GM12878 (cell line): ENCODE results near the gene RAB44. TPM values are rescaled to one million over a fixed set of nuclear protein-coding genes. Genes with fewer than 3 reads are reported as not detected.

Experiments
- ATAC-seq: fragments of 200-7000 bp; cut with Tn5 transposase; 3 replicates; pipeline ENCODE4 v1.9.1; 2020; ENCODE audit warnings: mild to moderate bottlenecking, moderate library complexity
- BruUV-seq: library from RNA; stranded (reverse); fragments of 400-500 nt; replicated peaks from 2 replicates; lab custom pipeline; 2021; lab: Mats Ljungman, UMichigan
- CTCF ChIA-PET: fragments of 300-600 bp; sonication (Branson Sonifier 250); formaldehyde crosslinking; extraction: SDS; loops from one replicate; lab custom pipeline; 2021; ENCODE audit warnings: inconsistent platforms; lab: Yijun Ruan, JAX
- POLR2A ChIA-PET: fragments of 350-600 bp; formaldehyde crosslinking; extraction: SDS; loops from one replicate; lab custom pipeline; 2021; ENCODE audit warnings: inconsistent platforms; lab: Charles Lee
- RAD21 ChIA-PET: fragments of 300-600 bp; sonication (Branson Sonifier 250); formaldehyde crosslinking; loops from one replicate; lab custom pipeline; 2023; ENCODE audit warnings: antibody characterized with exemption; ENCODE audit not compliant: unreplicated experiment; lab: Charles Lee
- SMC1A ChIA-PET: fragments of 300-600 bp; sonication (Branson Sonifier 250); formaldehyde crosslinking; loops from one replicate; lab custom pipeline; 2023; ENCODE audit not compliant: unreplicated experiment, uncharacterized antibody; lab: Charles Lee
- DNase-seq: peaks from one replicate; pipeline ENCODE4 v3.0.0-alpha.2; 2011; ENCODE audit warnings: low read depth, low spot score
- FAIRE-seq: peaks from 3 replicates; lab custom pipeline; 2011; peaks lifted over from hg19 to GRCh38; lab: Jason Lieb, UNC
- H2AFZ ChIP-seq: 2 replicates; pipeline ENCODE4 v1.6.0; 2011; ENCODE audit warnings: low read depth, low read length, control low read depth; ENCODE audit not compliant: control insufficient read depth
- H3K27ac ChIP-seq: 2 replicates; pipeline ENCODE4 v1.5.1; 2011; ENCODE audit warnings: control low read depth; ENCODE audit not compliant: control insufficient read depth, insufficient read depth
- H3K27me3 ChIP-seq, 2 experiments: replicated peaks in 1 of 2; 2 replicates each; pipeline versions ENCODE4 v1.6.0 to v1.6.1; 2011; ENCODE audit warnings: low read length in 1 of 2; ENCODE audit not compliant: control insufficient read depth in 2 of 2, insufficient read depth in 2 of 2
- H3K36me3 ChIP-seq, 2 experiments: 2 replicates each; pipeline ENCODE4 v1.5.1; 2011; ENCODE audit warnings: low read length in 1 of 2; ENCODE audit not compliant: control insufficient read depth in 2 of 2, insufficient read depth in 2 of 2
- H3K4me1 ChIP-seq: 2 replicates; pipeline ENCODE4 v1.6.1; 2011; ENCODE audit warnings: mild to moderate bottlenecking, low read length, moderate library complexity, mixed read lengths; ENCODE audit not compliant: control insufficient read depth, insufficient read depth
- H3K4me2 ChIP-seq: 2 replicates; pipeline ENCODE4 v1.6.0; 2011; ENCODE audit warnings: control low read depth; ENCODE audit not compliant: control insufficient read depth, insufficient read depth
- H3K4me3 ChIP-seq: fragments of 200-600 bp; sonication (generic); 2 replicates; pipeline ENCODE4 v1.5.1; 2016
- H3K79me2 ChIP-seq: 2 replicates; pipeline ENCODE4 v1.6.0; 2011; ENCODE audit warnings: low read length; ENCODE audit not compliant: control insufficient read depth, insufficient read depth
- H3K9ac ChIP-seq: 2 replicates; pipeline ENCODE4 v1.8.0; 2011; ENCODE audit warnings: low read length, control low read depth, mixed read lengths; ENCODE audit not compliant: control insufficient read depth, insufficient read depth
- H3K9me3 ChIP-seq: replicated peaks from 3 replicates; pipeline ENCODE4 v1.5.1; 2011; ENCODE audit warnings: mild to moderate bottlenecking, low read length; ENCODE audit not compliant: control insufficient read depth, insufficient read depth
- H4K20me1 ChIP-seq: 2 replicates; pipeline ENCODE4 v1.6.0; 2011; ENCODE audit not compliant: control insufficient read depth, insufficient read depth
- CHD2 ChIP-seq: IDR thresholded peaks from 2 replicates; pipeline ENCODE4 v1.6.1; 2011; ENCODE audit warnings: low read depth, low read length, improper control_type of control experiment, borderline replicate concordance
- ESRRA ChIP-seq: IDR thresholded peaks from 2 replicates; pipeline ENCODE4 v1.6.1; 2012; ENCODE audit warnings: mild to moderate bottlenecking, low read length, improper control_type of control experiment
- GABPA ChIP-seq: IDR thresholded peaks from 2 replicates; pipeline ENCODE4 v1.6.1; 2014; ENCODE audit warnings: antibody characterized with exemption, low read depth, mild to moderate bottlenecking, inconsistent platforms
- IRF3 ChIP-seq: fragments of 450-650 bp; IDR thresholded peaks from 2 replicates; pipeline ENCODE4 v1.6.1; 2014; ENCODE audit warnings: mild to moderate bottlenecking
- MXI1 ChIP-seq: fragments of 150-350 bp; IDR thresholded peaks from 2 replicates; pipeline ENCODE4 v1.6.1; 2011; ENCODE audit warnings: low read depth, mild to moderate bottlenecking, inconsistent platforms, low read length, improper control_type of control experiment
- POLR2AphosphoS2 ChIP-seq: IDR thresholded peaks from 2 replicates; pipeline ENCODE4 v1.6.1; 2011; ENCODE audit warnings: low read depth, mild to moderate bottlenecking, low read length, improper control_type of control experiment, moderate library complexity
- RB1 ChIP-seq: fragments of 450-650 bp; formaldehyde crosslinking; IDR thresholded peaks from 2 replicates; pipeline ENCODE4 v1.6.1; 2017; ENCODE audit warnings: mild to moderate bottlenecking, borderline replicate concordance
- RFX5 ChIP-seq: IDR thresholded peaks from 2 replicates; pipeline ENCODE4 v1.6.1; 2011; ENCODE audit warnings: low read depth, low read length, improper control_type of control experiment
- RUNX3 ChIP-seq: IDR thresholded peaks from 2 replicates; pipeline ENCODE4 v1.6.1; 2012; ENCODE audit warnings: low read length, inconsistent platforms
- SIX5 ChIP-seq: IDR thresholded peaks from 2 replicates; pipeline ENCODE4 v1.6.1; 2011; ENCODE audit warnings: mild to moderate bottlenecking, low read depth, low read length, moderate library complexity; ENCODE audit not compliant: severe bottlenecking
- SMARCA5 ChIP-seq: fragments of 450-650 bp; IDR thresholded peaks from 2 replicates; pipeline ENCODE4 v1.6.1; 2017; ENCODE audit warnings: mild to moderate bottlenecking
- SPI1 ChIP-seq: IDR thresholded peaks from 2 replicates; pipeline ENCODE4 v1.6.1; 2011; ENCODE audit warnings: low read depth, mild to moderate bottlenecking, low read length, moderate library complexity, borderline replicate concordance; ENCODE audit not compliant: insufficient read depth
- SRF ChIP-seq, 2 experiments: IDR thresholded peaks; 2 replicates each; pipeline ENCODE4 v1.6.1; 2011; ENCODE audit warnings: low read depth in 2 of 2, low read length in 2 of 2, mild to moderate bottlenecking in 1 of 2, moderate library complexity in 1 of 2
- SUZ12 ChIP-seq: fragments of 200-600 bp; sonication (generic); IDR thresholded peaks from one replicate; pipeline ENCODE4 v1.6.1; 2018; ENCODE audit warnings: antibody characterized with exemption, mild to moderate bottlenecking; ENCODE audit not compliant: unreplicated experiment
- TBL1XR1 ChIP-seq: IDR thresholded peaks from 2 replicates; pipeline ENCODE4 v1.6.1; 2012; ENCODE audit warnings: low read depth, low read length, improper control_type of control experiment
- WRNIP1 ChIP-seq: IDR thresholded peaks from 2 replicates; pipeline ENCODE4 v1.6.1; 2011; ENCODE audit warnings: low read depth, low read length, improper control_type of control experiment, borderline replicate concordance
- ZNF207 ChIP-seq: fragments of 450-650 bp; IDR thresholded peaks from 2 replicates; pipeline ENCODE4 v1.6.1; 2014; ENCODE audit warnings: antibody characterized with exemption, mild to moderate bottlenecking, borderline replicate concordance
- ZNF687 ChIP-seq: fragments of 450-650 bp; IDR thresholded peaks from 2 replicates; pipeline ENCODE4 v1.6.1; 2017; ENCODE audit warnings: mild to moderate bottlenecking, moderate library complexity
- WGBS: methylation state at CpG from one replicate; pipeline ENCODE4 v1.1.6; 2016; ENCODE audit warnings: low lambda C conversion rate; ENCODE audit not compliant: insufficient replicate concordance, insufficient coverage; ENCODE audit errors: missing lambda C conversion rate; 5-methylcytosine and 5-hydroxymethylcytosine counted together
- in situ Hi-C: fragments of 300-500 bp; cut with MboI; formaldehyde crosslinking; loops from 9 replicates; pipeline ENCODE4 v1.14.3; 2018; ENCODE audit warnings: mixed read lengths
- intact Hi-C: fragments of 100-400 bp; cut with micrococcal nuclease; formaldehyde crosslinking; loops from one replicate; pipeline ENCODE4 v1.14.2; 2022; ENCODE audit not compliant: unreplicated experiment
- polyA plus RNA-seq, 11 experiments: library from polyadenylated mRNA; depleted of rRNA in 4 of 11; unstranded in 6 of 11; stranded (reverse) in 5 of 11; fragments of >200 nt; fragmentation: Nextera tagmentation in 4 of 11; fragmentation: Illumina TruSeq in 1 of 11; extraction: Ambion mirVana in 4 of 11; extraction: Trizol in 1 of 11; gene quantifications; 1 replicate in 1 of 11; 2 replicates in 10 of 11; pipeline versions ENCODE4 v1.2.1 to v1.2.3, GENCODE V29; 2011 to 2016; ENCODE audit warnings: inconsistent platforms in 2 of 11, missing spikeins in 2 of 11, low read depth in 1 of 11
- total RNA-seq, 4 experiments: library from RNA; depleted of rRNA in 3 of 4; stranded (reverse); fragments of >200 nt in 3 of 4; fragmentation: Illumina TruSeq in 1 of 4; extraction: Trizol in 1 of 4; gene quantifications; 2 replicates each; pipeline versions ENCODE4 v1.2.1 to v1.2.3, GENCODE V29; 2013 to 2021

RAB44 gene
- total and polyA plus RNA-seq, 10 of the 15 experiments (the other 5 are each of a cell fraction or from before 2014, with no cell fraction given): 0.01 to 0.08 (median 0.05) TPM; not detected in 2

GRCh38 chr6:36682328-36683144 lies 15.1 kb upstream of the RAB44 start:
- ATAC-seq (peak; percentile 49), DNase-seq (no peak), FAIRE-seq (peak; percentile 59)
- intact Hi-C loops: loop anchor here (2.0 to 5.0 kb wide), 4 partner anchors 44 to 260 kb away; partner anchors contain the start of genes KCTD20, PXT1 and STK38
- no TSS peak for BruUV-seq
- SMC1A ChIA-PET: interaction anchor here (0.7 to 12.0 kb wide), 17 partner anchors 8 to 476 kb away, joined by 3 to 199 read pairs (median 5); no protein-coding TSS in a partner anchor
- Histone ChIP-seq H3K4me1 (peaks cover 43% of the 10 kb centered on the region), H3K79me2 (peaks cover 72% of the 10 kb centered on the region), H3K27me3 (no peaks in the 10 kb centered on the region), H3K4me3 (peak overlapping the region; percentile 44), H4K20me1 (peaks cover 15% of the 10 kb centered on the region), H2AFZ (no peak overlapping the region), H3K36me3 (peaks cover 31 to 38% of the 10 kb centered on the region in 2 experiments), H3K9me3 (no peaks in the 10 kb centered on the region; the same call in 2 of the 3 replicates), H3K4me2 (peak overlapping the region; percentile 71), H3K9ac (peak overlapping the region; percentile 54), H3K27ac (peak overlapping the region; percentile 75)
- POLR2A ChIA-PET: interaction anchor here (0.6 to 13.6 kb wide), 15 partner anchors 17 to 103 kb away, joined by 3 to 243 read pairs (median 6); no protein-coding TSS in a partner anchor
- in situ Hi-C loops: loop anchor here (5.0 kb wide), 1 partner anchor 60 kb away; no protein-coding TSS in a partner anchor
- CTCF ChIA-PET: interaction anchor here (0.6 to 10.7 kb wide), 19 partner anchors 17 to 191 kb away, joined by 3 to 146 read pairs (median 8); partner anchors contain the start of gene PPIL1
- under 1% methylated on average over 11 of the region's 11 CpGs for WGBS
- RAD21 ChIA-PET: interaction anchor here (0.7 to 10.6 kb wide), 18 partner anchors 10 to 259 kb away, joined by 3 to 195 read pairs (median 4); no protein-coding TSS in a partner anchor
- TF ChIP-seq POLR2AphosphoS2: no peak
- peak; percentile 47; the same call in 1 of the 2 replicates for TF ChIP-seq CHD2
- no peak for TF ChIP-seq SIX5
- TF ChIP-seq RUNX3: peak; percentile 40
- peak; percentile 72 for TF ChIP-seq ZNF687
- TF ChIP-seq RFX5: no peak
- TF ChIP-seq SMARCA5: no peak; the same call in 1 of the 2 replicates
- no peak for TF ChIP-seq IRF3
- peak; percentile 81; the same call in 1 of the 2 replicates for TF ChIP-seq WRNIP1
- TF ChIP-seq TBL1XR1: no peak; the same call in 1 of the 2 replicates
- TF ChIP-seq MXI1: no peak; the same call in 1 of the 2 replicates
- no peak for TF ChIP-seq RB1
- TF ChIP-seq ZNF207: no peak
- no peak for TF ChIP-seq SUZ12
- TF ChIP-seq SRF (IDR thresholded peaks at IDR 0.05; ENCODE audit: low read depth in 2 of 2, low read length in 2 of 2): no peak
- peak; percentile 57; the same call in 1 of the 2 replicates for TF ChIP-seq SPI1
- TF ChIP-seq ESRRA: no peak
- 0 out of 2 replicates have a peak, but pooled peaks have one; percentile 32 for TF ChIP-seq GABPA
